Fibroblast of skin of right quadriceps (primary cell): ENCODE data around the gene SLC26A3.

Source experiments
- DNase-seq: peaks from one replicate; pipeline ENCODE4 v3.0.0-alpha.2; 2013

The SLC26A3 gene

GRCh38 chr7:107743567-107744344, 59.3 kb downstream of the SLC26A3 start, which contains the start of gene CBLL1:
Gene CBLL1, plus strand, starts transcription at chr7:107744142. Its CDS starts 22 bp downstream, at chr7:107744164.
- DNase-seq, result peak; percentile 95

GRCh38 chr7:107742678-107743566, 60.1 kb downstream of the SLC26A3 start:
- DNase-seq, result no peak

GRCh38 chr7:107728276-107728675, 74.7 kb downstream of the SLC26A3 start:
- DNase-seq, result peak; percentile 1

- DNase-seq, result no peak
Observed at GRCh38 chr7:107726356-107727130, 76.5 kb downstream of the SLC26A3 start.

- peak; percentile 54 for DNase-seq
Observed at GRCh38 chr7:107725138-107725740, 77.8 kb downstream of the SLC26A3 start.

GRCh38 chr7:107723255-107723654, 79.8 kb downstream of the SLC26A3 start:
- no peak for DNase-seq

- DNase-seq, result no peak
Observed at GRCh38 chr7:107721286-107721685, 81.7 kb downstream of the SLC26A3 start.

- DNase-seq, result no peak
Observed at GRCh38 chr7:107718456-107719193, 84.4 kb downstream of the SLC26A3 start.

GRCh38 chr7:107715531-107715930, 87.5 kb downstream of the SLC26A3 start:
- DNase-seq, result no peak
